ENCODE results near the gene TMEM229B.

- TF ChIP-seq CTCF (IDR thresholded peaks at IDR 0.05) = no peak
- TF ChIP-seq ZFX (IDR thresholded peaks at IDR 0.05; ENCODE audit: borderline replicate concordance) = no peak
Measured at GRCh38 chr14:67442139-67442906, 46.2 kb downstream of the TMEM229B start.

Data from 22Rv1 (cell line).